ENCODE results near the gene SYT9.

Gene SYT9

DNA sequence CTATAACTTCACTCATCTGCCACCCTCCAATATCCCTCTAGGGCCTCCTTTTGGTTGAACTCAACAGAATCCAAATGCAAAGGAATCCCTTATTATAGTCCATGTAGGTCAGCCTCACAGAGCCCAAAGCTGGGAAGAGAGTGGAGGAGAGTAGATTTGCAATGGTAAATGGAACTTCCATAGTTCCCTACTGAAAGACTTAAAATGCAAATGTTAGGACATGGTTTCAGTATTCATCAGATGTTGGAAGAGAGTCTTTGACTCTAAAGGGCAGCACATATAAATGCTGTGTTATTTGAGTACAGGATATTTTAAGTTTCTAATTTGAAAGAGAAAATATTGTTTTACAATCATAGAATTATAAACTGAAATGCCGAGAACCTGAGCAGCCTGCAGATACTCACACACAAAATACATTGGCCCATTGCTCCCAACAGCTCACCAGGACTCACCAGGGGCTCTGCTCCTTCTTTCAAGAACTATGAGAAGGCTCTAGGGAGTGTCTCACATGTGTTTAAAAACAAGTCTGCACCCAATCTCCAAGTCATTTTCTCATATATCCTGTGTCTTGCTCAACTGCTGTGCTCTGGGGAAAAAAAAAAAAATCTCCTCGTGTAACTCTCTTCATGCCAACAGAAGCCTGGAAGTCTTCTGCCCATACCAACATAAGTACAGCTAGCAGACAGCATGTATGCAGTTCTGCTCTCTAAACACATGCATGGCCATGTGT is 39.6 kb downstream of the SYT9 start:
- no peak for DNase-seq
- Histone ChIP-seq H3K36me3 (replicated peaks) (no peaks in the 10 kb centered on the region), H3K27ac (no peak overlapping the region), H3K27me3 (replicated peaks) (no peaks in the 10 kb centered on the region), H3K4me3 (ENCODE audit: low read depth, low read length) (no peak overlapping the region)
- in situ Hi-C loops (cut with HindIII; ENCODE audit: low pct_ligation_motif_present, low sequenced_read_pairs), result no loop called here
- no peak for TF ChIP-seq CTCF (IDR thresholded peaks at IDR 0.05; ENCODE audit: low read depth, low read length, missing control alignments)

- in situ Hi-C loops (cut with HindIII; ENCODE audit: low pct_ligation_motif_present, low sequenced_read_pairs), result no loop called here
- Histone ChIP-seq H3K27ac (no peak overlapping the region), H3K36me3 (replicated peaks) (no peaks in the 10 kb centered on the region), H3K4me3 (ENCODE audit: low read depth, low read length) (no peak overlapping the region), H3K27me3 (replicated peaks) (no peaks in the 10 kb centered on the region)
- DNase-seq, result no peak
- no peak for TF ChIP-seq CTCF (IDR thresholded peaks at IDR 0.05; ENCODE audit: low read depth, low read length, missing control alignments)
Observed at GRCh38 chr11:7292922-7293321, 41.2 kb downstream of the SYT9 start.

GRCh38 chr11:7299393-7299792 is 47.7 kb downstream of the SYT9 start:
- no peak for DNase-seq
- Histone ChIP-seq H3K27ac (no peak overlapping the region), H3K27me3 (replicated peaks) (no peaks in the 10 kb centered on the region), H3K36me3 (replicated peaks) (no peaks in the 10 kb centered on the region), H3K4me3 (ENCODE audit: low read depth, low read length) (no peak overlapping the region)
- TF ChIP-seq CTCF (IDR thresholded peaks at IDR 0.05; ENCODE audit: low read depth, low read length, missing control alignments), result no peak
- in situ Hi-C loops (cut with HindIII; ENCODE audit: low pct_ligation_motif_present, low sequenced_read_pairs), result no loop called here

- in situ Hi-C loops (cut with HindIII; ENCODE audit: low pct_ligation_motif_present, low sequenced_read_pairs), result no loop called here
- Histone ChIP-seq H3K4me3 (ENCODE audit: low read depth, low read length) (no peak overlapping the region), H3K36me3 (replicated peaks) (no peaks in the 10 kb centered on the region), H3K27ac (no peak overlapping the region), H3K27me3 (replicated peaks) (no peaks in the 10 kb centered on the region)
- TF ChIP-seq CTCF (IDR thresholded peaks at IDR 0.05; ENCODE audit: low read depth, low read length, missing control alignments), result no peak
- DNase-seq, result no peak
Observed at GRCh38 chr11:7300281-7300680, 48.6 kb downstream of the SYT9 start.

- Histone ChIP-seq H3K27me3 (replicated peaks) (no peaks in the 10 kb centered on the region), H3K36me3 (replicated peaks) (no peaks in the 10 kb centered on the region), H3K4me3 (ENCODE audit: low read depth, low read length) (no peak overlapping the region), H3K27ac (no peak overlapping the region)
- TF ChIP-seq CTCF (IDR thresholded peaks at IDR 0.05; ENCODE audit: low read depth, low read length, missing control alignments), result no peak
- DNase-seq, result no peak
- in situ Hi-C loops (cut with HindIII; ENCODE audit: low pct_ligation_motif_present, low sequenced_read_pairs), result no loop called here
Observed at GRCh38 chr11:7303146-7303545, 51.4 kb downstream of the SYT9 start.

DNA sequence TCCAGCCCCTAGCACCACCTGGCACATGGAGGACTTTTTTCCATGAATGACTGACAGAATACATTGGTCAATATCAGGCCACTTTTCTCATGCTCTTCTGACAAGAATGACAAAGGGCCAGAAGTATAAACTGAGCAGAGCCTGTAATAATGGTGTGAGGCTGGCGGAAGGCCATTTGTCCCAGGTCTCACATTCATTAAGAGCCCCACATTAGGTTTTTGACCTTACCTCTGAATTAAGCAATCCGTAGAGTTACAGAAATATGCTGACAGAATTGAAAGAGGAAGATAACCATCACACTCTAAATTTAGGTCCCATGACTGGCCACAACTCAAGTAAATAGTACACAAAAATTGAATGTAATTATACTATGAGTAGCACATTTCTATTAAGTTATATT is 55.2 kb downstream of the SYT9 start:
- Histone ChIP-seq H3K36me3 (replicated peaks) (no peaks in the 10 kb centered on the region), H3K27me3 (replicated peaks) (no peaks in the 10 kb centered on the region), H3K27ac (no peak overlapping the region), H3K4me3 (ENCODE audit: low read depth, low read length) (no peak overlapping the region)
- no peak for DNase-seq
- in situ Hi-C loops (cut with HindIII; ENCODE audit: low pct_ligation_motif_present, low sequenced_read_pairs), result no loop called here
- TF ChIP-seq CTCF (IDR thresholded peaks at IDR 0.05; ENCODE audit: low read depth, low read length, missing control alignments), result no peak

Measured in brain microvascular endothelial cell (primary cell).